ENCODE data around the gene GNB4.

GNB4 gene

GRCh38 chr3:179432451-179432850, 18.8 kb downstream of the GNB4 start:
- H3K9ac ChIP-seq (ENCODE audit: low read depth, low read length, poor library complexity, severe bottlenecking) = no peak overlapping the region
- H3K4me3 ChIP-seq (ENCODE audit: low read length, poor library complexity, severe bottlenecking) = no peak overlapping the region
- H3K79me2 ChIP-seq (ENCODE audit: insufficient read depth, low read length) = peaks cover 42% of the 10 kb centered on the region
- H2AFZ ChIP-seq (ENCODE audit: low read length) = no peak overlapping the region
- H3K9me3 ChIP-seq (ENCODE audit: insufficient read depth, low read depth, low read length) = no peaks in the 10 kb centered on the region
- H4K20me1 ChIP-seq (ENCODE audit: insufficient read depth, low read length, poor library complexity, severe bottlenecking) = no peaks in the 10 kb centered on the region
- H3K4me1 ChIP-seq (ENCODE audit: insufficient read depth, low read length, poor library complexity, severe bottlenecking) = peaks cover 8% of the 10 kb centered on the region
- no peaks in the 10 kb centered on the region for H3K27me3 ChIP-seq (ENCODE audit: insufficient read depth, low read length, poor library complexity, severe bottlenecking)
- no peak overlapping the region for H3K4me2 ChIP-seq (ENCODE audit: low read depth, low read length, poor library complexity, severe bottlenecking)
- H3F3A ChIP-seq (ENCODE audit: low read depth) = no peaks in the 10 kb centered on the region
- no peaks in the 10 kb centered on the region for H3K9me2 ChIP-seq (replicated peaks; ENCODE audit: low read depth, low read length)
- H3K36me3 ChIP-seq (ENCODE audit: insufficient read depth, low read length) = no peaks in the 10 kb centered on the region
- TF ChIP-seq CTCF (conservative IDR thresholded peaks at IDR 0.05; ENCODE audit: low read length) (no peak), EZH2phosphoT487 (IDR thresholded peaks at IDR 0.05; ENCODE audit: borderline replicate concordance) (no peak)

- H3K27me3 ChIP-seq (ENCODE audit: insufficient read depth, low read length, poor library complexity, severe bottlenecking) = no peaks in the 10 kb centered on the region
- no peak overlapping the region for H3K4me3 ChIP-seq (ENCODE audit: low read length, poor library complexity, severe bottlenecking)
- no peaks in the 10 kb centered on the region for H4K20me1 ChIP-seq (ENCODE audit: insufficient read depth, low read length, poor library complexity, severe bottlenecking)
- TF ChIP-seq CTCF (conservative IDR thresholded peaks at IDR 0.05; ENCODE audit: low read length) (no peak), EZH2phosphoT487 (IDR thresholded peaks at IDR 0.05; ENCODE audit: borderline replicate concordance) (no peak)
- peaks cover 7% of the 10 kb centered on the region for H3K4me1 ChIP-seq (ENCODE audit: insufficient read depth, low read length, poor library complexity, severe bottlenecking)
- H3K79me2 ChIP-seq (ENCODE audit: insufficient read depth, low read length) = peaks cover 39% of the 10 kb centered on the region
- H3K36me3 ChIP-seq (ENCODE audit: insufficient read depth, low read length) = no peaks in the 10 kb centered on the region
- H2AFZ ChIP-seq (ENCODE audit: low read length) = no peak overlapping the region
- H3K4me2 ChIP-seq (ENCODE audit: low read depth, low read length, poor library complexity, severe bottlenecking) = no peak overlapping the region
- no peak overlapping the region for H3K9ac ChIP-seq (ENCODE audit: low read depth, low read length, poor library complexity, severe bottlenecking)
- H3K9me3 ChIP-seq (ENCODE audit: insufficient read depth, low read depth, low read length) = no peaks in the 10 kb centered on the region
- no peaks in the 10 kb centered on the region for H3K9me2 ChIP-seq (replicated peaks; ENCODE audit: low read depth, low read length)
- H3F3A ChIP-seq (ENCODE audit: low read depth) = no peaks in the 10 kb centered on the region
These were observed 19.2 kb downstream of the GNB4 start for GRCh38 chr3:179432021-179432420.

DNA sequence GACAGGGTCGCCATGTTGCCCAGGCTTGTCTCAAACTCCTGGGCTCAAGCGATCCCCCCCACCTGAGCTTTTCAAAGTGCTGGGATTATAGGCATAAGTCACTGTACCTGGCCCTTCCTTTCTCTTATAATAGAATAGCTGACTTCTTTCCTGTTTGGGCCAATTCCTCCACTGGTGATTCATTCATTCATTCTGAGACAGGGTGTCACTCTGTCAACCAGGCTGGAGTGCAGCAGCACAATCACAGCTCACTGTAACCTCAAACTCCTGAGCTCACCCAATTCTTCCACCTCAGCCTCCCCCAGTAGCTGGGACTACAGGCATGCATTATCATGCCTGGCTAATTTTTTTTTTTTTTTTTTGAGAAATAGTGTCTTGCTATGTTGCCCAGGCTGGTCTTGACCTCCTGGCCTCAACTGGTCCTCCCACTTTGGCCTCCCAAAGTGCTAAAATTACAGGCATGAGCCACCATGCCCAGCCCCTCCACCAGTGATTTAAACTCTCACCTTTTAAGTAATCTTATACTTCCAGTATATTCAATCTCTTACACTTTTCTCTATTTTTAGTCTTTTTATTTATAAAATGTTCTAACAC, 20.9 kb downstream of the GNB4 start:
- H3K79me2 ChIP-seq (ENCODE audit: insufficient read depth, low read length) = peaks cover 39% of the 10 kb centered on the region
- no peak for TF ChIP-seq CTCF (conservative IDR thresholded peaks at IDR 0.05; ENCODE audit: low read length)
- TF ChIP-seq EZH2phosphoT487 (IDR thresholded peaks at IDR 0.05; ENCODE audit: borderline replicate concordance) = no peak
- no peaks in the 10 kb centered on the region for H3F3A ChIP-seq (ENCODE audit: low read depth)
- H3K9me3 ChIP-seq (ENCODE audit: insufficient read depth, low read depth, low read length) = no peaks in the 10 kb centered on the region
- no peak overlapping the region for H2AFZ ChIP-seq (ENCODE audit: low read length)
- no peaks in the 10 kb centered on the region for H4K20me1 ChIP-seq (ENCODE audit: insufficient read depth, low read length, poor library complexity, severe bottlenecking)
- no peaks in the 10 kb centered on the region for H3K27me3 ChIP-seq (ENCODE audit: insufficient read depth, low read length, poor library complexity, severe bottlenecking)
- H3K36me3 ChIP-seq (ENCODE audit: insufficient read depth, low read length) = no peaks in the 10 kb centered on the region
- no peak overlapping the region for H3K4me3 ChIP-seq (ENCODE audit: low read length, poor library complexity, severe bottlenecking)
- no peak overlapping the region for H3K9ac ChIP-seq (ENCODE audit: low read depth, low read length, poor library complexity, severe bottlenecking)
- no peaks in the 10 kb centered on the region for H3K9me2 ChIP-seq (replicated peaks; ENCODE audit: low read depth, low read length)
- no peak overlapping the region for H3K4me2 ChIP-seq (ENCODE audit: low read depth, low read length, poor library complexity, severe bottlenecking)
- H3K4me1 ChIP-seq (ENCODE audit: insufficient read depth, low read length, poor library complexity, severe bottlenecking) = no peaks in the 10 kb centered on the region

All from Loucy (cell line).